Gastroesophageal sphincter (tissue), 4 donors: ENCODE results near the gene TEPSIN. TPM values are rescaled to one million over a fixed set of nuclear protein-coding genes. Genes with fewer than 3 reads are reported as not detected.

Experiments used
- ATAC-seq: fragments of 150-250 bp; one replicate; pipeline ENCODE4 v1.9.1; 2016; ENCODE audit warnings: mild to moderate bottlenecking, moderate library complexity
- H3K27ac ChIP-seq, 4 donors: fragments of 200-600 bp; sonication (generic) in 3 of 4; 1 replicate in 3 of 4; 2 replicates in 1 of 4; pipeline ENCODE4 v1.5.1; 2016 to 2019
- H3K27me3 ChIP-seq: fragments of 200-600 bp; sonication (generic); one replicate; pipeline ENCODE4 v1.5.1; 2019
- H3K36me3 ChIP-seq, 2 donors: fragments of 200-600 bp; sonication (generic); one replicate each; pipeline ENCODE4 v1.5.1; 2019; ENCODE audit warnings: control low read depth in 1 of 2
- H3K4me1 ChIP-seq, 3 donors: fragments of 200-600 bp; sonication (generic); 1 replicate in 2 of 3; 2 replicates in 1 of 3; pipeline ENCODE4 v1.5.1; 2016 to 2019; ENCODE audit warnings: control low read depth in 2 of 3
- H3K4me3 ChIP-seq, 2 donors: fragments of 200-600 bp; sonication (generic); one replicate each; pipeline ENCODE4 v1.5.1; 2019; ENCODE audit warnings: mild to moderate bottlenecking in 1 of 2, moderate library complexity in 1 of 2
- H3K9me3 ChIP-seq, 3 donors: fragments of 200-600 bp; sonication (generic); one replicate each; pipeline ENCODE4 v1.5.1; 2017 to 2019; ENCODE audit warnings: control low read depth in 2 of 3
- CTCF ChIP-seq, 4 experiments: fragments of 200-600 bp in 2 of 4; fragments of 450-650 bp in 2 of 4; sonication (generic) in 1 of 4; IDR thresholded peaks; one replicate each; pipeline ENCODE4 v1.5.1; 2017 to 2019; ENCODE audit warnings: antibody characterized with exemption in 4 of 4, mild to moderate bottlenecking in 2 of 4, moderate library complexity in 2 of 4
- EP300 ChIP-seq: sonication (generic); formaldehyde crosslinking; IDR thresholded peaks from one replicate; pipeline ENCODE4 v1.6.1; 2017; ENCODE audit warnings: antibody characterized with exemption, mild to moderate bottlenecking
- POLR2A ChIP-seq, 2 donors: fragments of 450-650 bp; IDR thresholded peaks; one replicate each; pipeline ENCODE4 v1.6.1; 2017; ENCODE audit warnings: antibody characterized with exemption in 2 of 2, mild to moderate bottlenecking in 2 of 2, moderate library complexity in 1 of 2
- POLR2AphosphoS5 ChIP-seq: sonication (generic); formaldehyde crosslinking; IDR thresholded peaks from one replicate; pipeline ENCODE4 v1.6.1; 2017; ENCODE audit warnings: antibody characterized with exemption
- WGBS, 2 donors: methylation state at CpG; one replicate each; pipeline ENCODE4 v1.1.5; 2018; ENCODE audit warnings: low coverage in 1 of 2; 5-methylcytosine and 5-hydroxymethylcytosine counted together
- total RNA-seq, 4 donors: library from RNA; depleted of rRNA; stranded (reverse); fragments of >200 nt; gene quantifications; one replicate each; pipeline ENCODE4 v1.1.0, GENCODE V29; 2016

Gene TEPSIN
- total RNA-seq, 4 donors from 2014 or later: 8.0 to 43.0 (median 23.5) TPM

GRCh38 chr17:81235822-81236740 is 2.8 kb downstream of the TEPSIN start:
- peaks cover 0 to 62% of the 10 kb centered on the region in 2 donors for H3K36me3 ChIP-seq
- no peak overlapping the region for H3K27ac ChIP-seq
- 91% methylated on average over 9 of the region's 32 CpGs; no CpG with 5 or more reads in 1 of the 2 donors for WGBS, 2 donors
- TF ChIP-seq POLR2A (IDR thresholded peaks at IDR 0.05) (no peak), POLR2AphosphoS5 (no peak), EP300 (no peak), CTCF (IDR thresholded peaks at IDR 0.05) (no peak)
- H3K4me1 ChIP-seq: peaks cover 0 to 50% (median 27%) of the 10 kb centered on the region in 3 donors
- ATAC-seq: no peak
- no peaks in the 10 kb centered on the region for H3K9me3 ChIP-seq
- H3K27me3 ChIP-seq: no peaks in the 10 kb centered on the region
- no peak overlapping the region for H3K4me3 ChIP-seq

GRCh38 chr17:81234940-81235821 is 3.7 kb downstream of the TEPSIN start:
- Histone ChIP-seq H3K27ac (no peak overlapping the region), H3K4me1 (peaks cover 0 to 41% (median 22%) of the 10 kb centered on the region in 3 donors), H3K4me3 (no peak overlapping the region), H3K27me3 (no peaks in the 10 kb centered on the region), H3K36me3 (peaks cover 0 to 69% of the 10 kb centered on the region in 2 donors), H3K9me3 (no peaks in the 10 kb centered on the region)
- ATAC-seq: no peak
- no peak for TF ChIP-seq EP300
- no peak for TF ChIP-seq POLR2AphosphoS5
- no peak for TF ChIP-seq CTCF (IDR thresholded peaks at IDR 0.05)
- TF ChIP-seq POLR2A (IDR thresholded peaks at IDR 0.05): no peak
- WGBS, 2 donors: 84 to 88% methylated on average over 13 to 14 of the region's 26 CpGs

- no peak for TF ChIP-seq POLR2A (IDR thresholded peaks at IDR 0.05)
- no peak for TF ChIP-seq POLR2AphosphoS5
- TF ChIP-seq CTCF (IDR thresholded peaks at IDR 0.05): no peak
- TF ChIP-seq EP300: no peak
- peaks cover 0 to 76% of the 10 kb centered on the region in 2 donors for H3K36me3 ChIP-seq
- no peaks in the 10 kb centered on the region for H3K9me3 ChIP-seq
- peaks cover 0 to 34% (median 17%) of the 10 kb centered on the region in 3 donors for H3K4me1 ChIP-seq
- no peak overlapping the region for H3K27ac ChIP-seq
- ATAC-seq: no peak
- WGBS, 2 donors: 83% methylated on average over 8 of the region's 13 CpGs; no CpG with 5 or more reads in 1 of the 2 donors
- H3K4me3 ChIP-seq: no peak overlapping the region
- H3K27me3 ChIP-seq: no peaks in the 10 kb centered on the region
Observed at GRCh38 chr17:81234506-81234855, 4.4 kb downstream of the TEPSIN start.

GRCh38 chr17:81233811-81234505 is 4.9 kb downstream of the TEPSIN start:
- TF ChIP-seq POLR2A (IDR thresholded peaks at IDR 0.05) (no peak), POLR2AphosphoS5 (no peak), CTCF (IDR thresholded peaks at IDR 0.05) (no peak), EP300 (no peak)
- Histone ChIP-seq H3K4me3 (no peak overlapping the region), H3K9me3 (no peaks in the 10 kb centered on the region), H3K4me1 (peaks cover 0 to 33% (median 17%) of the 10 kb centered on the region in 3 donors), H3K36me3 (peaks cover 0 to 81% of the 10 kb centered on the region in 2 donors), H3K27me3 (no peaks in the 10 kb centered on the region), H3K27ac (no peak overlapping the region)
- 58 to 100% methylated on average over 1 to 3 of the region's 21 CpGs for WGBS, 2 donors
- no peak for ATAC-seq
